GM08714 (cell line): Measurements from ENCODE around the gene CIROP.

Experiments
- H3K4me3 ChIP-seq: fragments of 200-500 bp; sonication (Bioruptor generic); 2 replicates; pipeline ENCODE4 v1.5.1; 2014; ENCODE audit warnings: mild to moderate bottlenecking, low read length, inconsistent platforms
- ZNF274 ChIP-seq: IDR thresholded peaks from 2 replicates; pipeline ENCODE4 v1.6.1; 2012; ENCODE audit warnings: mild to moderate bottlenecking, low read depth, low read length

CIROP gene

GRCh38 chr14:23104591-23105347 is at the start of gene CIROP:
Gene CIROP, minus strand, starts transcription at chr14:23104989. Its CDS starts 69 bp downstream, at chr14:23104920.
- no peak for TF ChIP-seq ZNF274
- H3K4me3 ChIP-seq, result no peak within 1 kb of the TSS

- no peak overlapping the region for H3K4me3 ChIP-seq
- TF ChIP-seq ZNF274, result no peak
Observed at GRCh38 chr14:23153851-23154796, 49.3 kb upstream of the CIROP start.

GRCh38 chr14:23151342-23151741 is 46.6 kb upstream of the CIROP start:
- no peak for TF ChIP-seq ZNF274

GRCh38 chr14:23149745-23150144 is 45.0 kb upstream of the CIROP start:
- no peak overlapping the region for H3K4me3 ChIP-seq
- no peak for TF ChIP-seq ZNF274

More at GRCh38 chr14:23151342-23151741, 46.6 kb upstream of the CIROP start:
- H3K4me3 ChIP-seq, result no peak overlapping the region

GRCh38 chr14:23148591-23149249 is 43.9 kb upstream of the CIROP start:
- no peak overlapping the region for H3K4me3 ChIP-seq
- TF ChIP-seq ZNF274, result no peak

GRCh38 chr14:23147676-23148075 is 42.9 kb upstream of the CIROP start:
- H3K4me3 ChIP-seq, result no peak overlapping the region
- TF ChIP-seq ZNF274, result no peak

- TF ChIP-seq ZNF274, result no peak
- H3K4me3 ChIP-seq, result no peak overlapping the region
Observed at GRCh38 chr14:23146980-23147379, 42.2 kb upstream of the CIROP start.

GRCh38 chr14:23146351-23146910 is 41.6 kb upstream of the CIROP start:
- no peak for TF ChIP-seq ZNF274
- no peak overlapping the region for H3K4me3 ChIP-seq

- no peak for TF ChIP-seq ZNF274
- H3K4me3 ChIP-seq, result no peak overlapping the region
Observed at GRCh38 chr14:23145794-23146350, 41.1 kb upstream of the CIROP start.

GRCh38 chr14:23143911-23144310 is 39.1 kb upstream of the CIROP start:
- TF ChIP-seq ZNF274, result no peak
- no peak overlapping the region for H3K4me3 ChIP-seq

GRCh38 chr14:23142826-23143225 is 38.0 kb upstream of the CIROP start:
- H3K4me3 ChIP-seq, result no peak overlapping the region
- TF ChIP-seq ZNF274, result no peak

GRCh38 chr14:23141706-23142444 is 37.1 kb upstream of the CIROP start:
- H3K4me3 ChIP-seq, result no peak overlapping the region
- TF ChIP-seq ZNF274, result no peak

GRCh38 chr14:23140371-23140770 is 35.6 kb upstream of the CIROP start:
- no peak for TF ChIP-seq ZNF274
- H3K4me3 ChIP-seq, result no peak overlapping the region

- no peak for TF ChIP-seq ZNF274
Observed at GRCh38 chr14:23139874-23140273, 35.1 kb upstream of the CIROP start.

More at GRCh38 chr14:23139874-23140273, 35.1 kb upstream of the CIROP start:
- H3K4me3 ChIP-seq, result no peak overlapping the region
